ENCODE results near the gene CAMK4.

CAMK4 gene

GRCh38 chr5:111422747-111423720 lies 198.8 kb downstream of the CAMK4 start:
- DNase-seq (ENCODE audit: low read depth, low spot score): no peak

- no peak for DNase-seq (ENCODE audit: low read depth, low spot score)
Observed at GRCh38 chr5:111425205-111425604, 201.0 kb downstream of the CAMK4 start.

- peak; percentile 46 for DNase-seq (ENCODE audit: low read depth, low spot score)
Observed at GRCh38 chr5:111427762-111428161, 203.6 kb downstream of the CAMK4 start.

- DNase-seq (ENCODE audit: low read depth, low spot score): no peak
Observed at GRCh38 chr5:111432883-111433536, 208.8 kb downstream of the CAMK4 start.

- no peak for DNase-seq (ENCODE audit: low read depth, low spot score)
Observed at GRCh38 chr5:111434800-111435199, 210.6 kb downstream of the CAMK4 start.

GRCh38 chr5:111439473-111440075 lies 215.4 kb downstream of the CAMK4 start:
- DNase-seq (ENCODE audit: low read depth, low spot score): no peak

- DNase-seq (ENCODE audit: low read depth, low spot score): no peak
Observed at GRCh38 chr5:111447099-111447498, 222.9 kb downstream of the CAMK4 start.

- DNase-seq (ENCODE audit: low read depth, low spot score): no peak
Observed at GRCh38 chr5:111447822-111448221, 223.6 kb downstream of the CAMK4 start.

GRCh38 chr5:111453295-111453694 lies 229.1 kb downstream of the CAMK4 start:
- no peak for DNase-seq (ENCODE audit: low read depth, low spot score)

GRCh38 chr5:111453747-111454146 lies 229.6 kb downstream of the CAMK4 start:
- no peak for DNase-seq (ENCODE audit: low read depth, low spot score)

- no peak for DNase-seq (ENCODE audit: low read depth, low spot score)
Observed at GRCh38 chr5:111454198-111454622, 230.0 kb downstream of the CAMK4 start.

GRCh38 chr5:111454776-111455175 lies 230.6 kb downstream of the CAMK4 start:
- DNase-seq (ENCODE audit: low read depth, low spot score): no peak

- DNase-seq (ENCODE audit: low read depth, low spot score): peak; percentile 63
Observed at GRCh38 chr5:111461255-111461671, 237.1 kb downstream of the CAMK4 start.

GRCh38 chr5:111461934-111462333 lies 237.8 kb downstream of the CAMK4 start:
- DNase-seq (ENCODE audit: low read depth, low spot score): no peak

- peak; percentile 6 for DNase-seq (ENCODE audit: low read depth, low spot score)
Observed at GRCh38 chr5:111463311-111463710, 239.1 kb downstream of the CAMK4 start.

GRCh38 chr5:111469293-111469896 lies 245.2 kb downstream of the CAMK4 start:
- no peak for DNase-seq (ENCODE audit: low read depth, low spot score)

- DNase-seq (ENCODE audit: low read depth, low spot score): no peak
Observed at GRCh38 chr5:111469903-111470302, 245.7 kb downstream of the CAMK4 start.

- no peak for DNase-seq (ENCODE audit: low read depth, low spot score)
Observed at GRCh38 chr5:111472096-111472495, 247.9 kb downstream of the CAMK4 start.

- no peak for DNase-seq (ENCODE audit: low read depth, low spot score)
Observed at GRCh38 chr5:111472579-111472978, 248.4 kb downstream of the CAMK4 start.

GRCh38 chr5:111478266-111478665 lies 254.1 kb downstream of the CAMK4 start:
- DNase-seq (ENCODE audit: low read depth, low spot score): no peak

- DNase-seq (ENCODE audit: low read depth, low spot score): no peak
Observed at GRCh38 chr5:111478898-111479297, 254.7 kb downstream of the CAMK4 start.

GRCh38 chr5:111480346-111480745 lies 256.2 kb downstream of the CAMK4 start:
- no peak for DNase-seq (ENCODE audit: low read depth, low spot score)
